COR-L47 (cell line): ENCODE measurements around the gene RNF39.

Source experiments
- DNase-seq: peaks from one replicate; lab custom pipeline; 2025; lab: John Stamatoyannopoulos, UW

Gene RNF39

DNA sequence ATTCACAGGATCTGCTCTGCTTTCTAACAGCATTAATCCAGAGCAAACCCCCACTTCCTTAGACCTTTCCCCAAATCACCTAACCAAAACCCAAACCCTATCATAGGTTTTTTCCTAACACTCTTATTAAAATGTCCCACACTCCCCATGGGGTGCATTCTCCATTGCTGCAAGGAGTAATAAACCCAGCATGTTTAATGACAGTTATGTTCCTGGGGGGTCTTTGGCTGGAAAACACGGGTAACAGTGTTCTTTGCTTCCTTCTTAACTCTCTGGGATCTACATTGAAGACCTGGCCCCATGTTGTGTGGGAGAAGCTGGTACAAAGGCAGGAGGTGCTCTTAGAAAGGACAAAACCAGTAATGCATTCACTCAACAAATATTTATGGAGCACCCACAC, 21.3 kb upstream of the RNF39 start:
- DNase-seq: no peak

- DNase-seq: no peak
Measured at GRCh38 chr6:30093951-30094661, 18.5 kb upstream of the RNF39 start.

- DNase-seq: no peak
Measured at GRCh38 chr6:30092852-30093543, 17.4 kb upstream of the RNF39 start.

DNA sequence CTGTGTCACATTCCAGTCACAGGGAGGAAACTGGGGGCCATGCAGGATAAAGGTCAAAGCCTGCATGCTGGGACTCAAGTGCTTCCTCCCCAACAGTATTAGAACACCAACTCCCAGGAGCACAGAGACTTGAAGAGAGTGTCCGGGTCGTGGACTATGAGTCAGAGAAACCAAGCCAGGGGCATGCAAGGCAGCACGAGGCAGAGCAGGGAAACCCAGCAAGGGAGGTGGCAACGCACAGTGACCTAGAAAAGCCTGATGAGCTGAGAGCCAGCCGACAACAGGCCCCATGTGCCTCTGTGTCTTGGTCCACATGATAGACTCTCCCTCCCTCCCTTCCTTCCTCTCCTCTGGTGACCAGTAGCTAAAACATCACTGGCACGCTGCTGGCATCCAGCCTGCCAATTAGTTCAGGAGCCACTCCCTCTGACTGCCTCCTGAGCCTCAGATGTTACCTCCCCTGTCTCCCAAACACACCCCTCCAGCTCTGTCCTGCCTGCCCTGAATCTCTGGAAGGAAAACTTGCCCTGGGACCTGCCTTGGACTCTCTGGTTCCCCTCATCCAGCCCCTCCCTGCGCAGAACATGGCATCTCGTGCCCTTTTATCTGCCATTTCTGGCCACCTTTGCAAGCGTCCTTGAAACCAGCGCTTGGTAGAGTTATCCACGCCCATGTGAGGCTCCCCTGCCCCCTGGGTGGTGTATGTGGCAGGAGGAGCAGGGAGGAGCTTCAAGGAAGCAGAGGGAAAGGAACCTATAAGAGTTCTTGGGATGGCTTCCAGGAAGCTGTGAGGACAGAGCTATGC, 16.2 kb upstream of the RNF39 start:
- peak; percentile 43 for DNase-seq

- no peak for DNase-seq
Measured at GRCh38 chr6:30087876-30088275, 12.3 kb upstream of the RNF39 start.

DNA sequence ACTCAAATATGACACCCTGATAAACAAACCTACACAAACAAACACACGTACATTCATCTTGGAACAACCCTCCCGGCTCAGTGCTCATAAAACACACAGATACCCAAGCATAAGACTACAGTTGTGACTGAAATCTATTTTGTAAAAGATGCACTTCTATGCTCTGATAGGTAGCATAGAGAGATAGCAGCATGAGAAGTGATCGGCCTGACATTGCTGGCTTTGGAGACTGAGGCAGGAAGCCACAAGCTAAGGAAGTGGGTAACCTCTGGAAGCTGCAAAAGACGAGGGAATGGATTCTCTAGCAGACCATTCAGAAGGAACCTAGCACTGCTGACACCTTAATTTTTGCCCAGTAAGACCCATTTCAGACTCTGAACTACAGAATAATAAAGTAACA, 1.6 kb upstream of the RNF39 start:
- DNase-seq: no peak

DNA sequence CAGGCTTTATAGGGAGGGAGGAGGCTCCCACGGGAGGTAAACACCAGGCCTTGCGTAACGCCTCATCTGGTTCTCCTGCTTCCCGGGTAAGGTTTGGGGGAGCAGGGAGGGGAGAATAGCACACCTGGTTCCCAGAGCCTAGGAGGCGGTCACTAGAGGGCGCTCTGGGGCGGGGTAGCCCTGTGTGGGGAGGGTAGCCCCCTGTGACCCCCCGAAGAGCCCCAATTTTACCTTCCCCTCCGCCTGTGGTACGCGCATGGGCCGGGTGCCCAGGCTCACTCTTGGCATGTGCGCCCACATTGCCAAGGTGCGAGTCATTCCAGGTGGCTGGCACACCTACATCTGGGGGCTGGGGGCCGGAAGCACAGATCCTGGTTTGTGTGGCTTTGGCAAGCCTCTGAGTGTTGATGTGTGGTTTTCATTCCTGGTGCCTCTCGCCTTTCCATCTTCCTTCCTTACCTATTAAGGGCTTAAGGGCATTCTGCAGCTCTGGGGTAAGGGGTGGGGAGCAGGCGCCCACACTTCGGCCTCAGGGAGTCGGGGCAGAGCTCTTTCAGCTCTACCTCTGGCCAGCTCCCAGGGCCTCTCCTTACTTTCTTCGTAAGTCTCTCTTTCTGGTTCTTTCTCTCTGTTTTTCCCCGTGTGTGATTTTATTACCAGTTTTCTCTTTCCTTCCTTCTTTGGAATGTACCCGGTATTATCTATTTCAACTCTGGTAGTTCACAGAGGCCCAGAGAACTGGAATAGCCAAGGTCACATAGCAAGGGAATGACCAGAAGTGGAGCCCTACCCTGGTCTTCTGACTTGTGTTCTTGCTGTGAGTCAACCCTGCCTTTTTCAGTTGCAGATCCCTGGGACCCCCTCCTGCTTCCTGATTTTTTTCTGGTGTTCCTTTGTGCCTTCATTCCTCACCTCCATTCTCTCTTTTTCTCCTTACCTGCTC, 492 bp upstream of the RNF39 start:
- no peak for DNase-seq

DNA sequence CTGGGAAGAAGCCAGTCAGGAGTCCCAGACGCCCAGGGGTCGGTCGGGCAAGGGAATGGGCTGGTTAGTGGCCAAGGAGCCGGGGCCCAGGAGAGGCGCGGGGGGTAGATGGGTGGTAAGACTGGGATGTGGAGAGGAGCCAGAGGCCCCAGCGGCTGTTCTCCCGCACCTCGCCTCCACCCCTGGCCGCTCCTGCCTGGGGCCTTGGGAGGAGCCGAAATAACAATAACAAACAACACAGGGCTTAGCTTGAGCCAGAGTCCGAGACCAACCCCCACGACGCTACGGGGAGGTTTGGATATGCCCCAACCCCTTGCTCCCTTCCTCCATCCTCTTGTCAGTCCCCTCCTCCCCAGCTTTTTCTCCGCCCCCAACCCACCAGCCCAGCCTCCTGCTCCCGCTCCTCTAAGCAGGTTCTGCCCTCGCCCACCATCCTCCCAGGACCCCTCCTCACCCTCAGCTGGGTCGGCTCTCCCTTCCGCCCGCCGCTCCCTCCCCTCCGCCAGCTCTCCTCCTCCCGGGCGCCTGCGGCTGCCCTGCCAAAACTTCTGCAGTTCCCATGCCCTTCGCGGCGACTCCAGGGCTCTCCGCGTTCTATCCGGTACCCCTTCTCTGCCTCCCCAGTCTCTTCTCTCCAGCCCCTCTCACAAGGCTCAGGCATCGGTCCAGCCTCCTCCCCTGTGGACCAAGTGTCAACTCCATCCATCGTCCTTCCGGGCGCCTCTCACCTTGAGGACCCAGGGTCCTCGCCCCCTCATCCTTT, 1.1 kb downstream of the RNF39 start:
- no peak for DNase-seq

GRCh38 chr6:30073489-30074235, 1.9 kb downstream of the RNF39 start:
- no peak for DNase-seq

DNA sequence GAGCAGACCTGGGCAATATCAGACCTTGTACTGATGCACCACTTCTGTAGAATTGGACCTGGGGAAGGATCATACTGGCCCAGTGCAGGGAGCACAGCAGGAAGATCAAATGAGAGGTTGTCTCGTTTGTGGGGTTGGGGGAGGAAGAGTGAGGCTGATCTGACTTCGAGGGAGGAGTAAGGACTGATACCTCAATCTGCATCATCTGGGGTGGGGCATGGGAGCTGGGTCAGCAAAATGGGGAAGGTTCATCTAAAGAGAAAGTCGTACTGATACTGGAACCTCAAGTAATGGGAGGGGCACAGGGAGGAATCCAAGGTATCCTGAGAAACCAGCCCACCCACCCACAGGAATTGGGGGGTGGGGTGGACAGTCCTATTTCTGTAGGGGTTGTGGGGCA, 3.7 kb downstream of the RNF39 start:
- no peak for DNase-seq

DNA sequence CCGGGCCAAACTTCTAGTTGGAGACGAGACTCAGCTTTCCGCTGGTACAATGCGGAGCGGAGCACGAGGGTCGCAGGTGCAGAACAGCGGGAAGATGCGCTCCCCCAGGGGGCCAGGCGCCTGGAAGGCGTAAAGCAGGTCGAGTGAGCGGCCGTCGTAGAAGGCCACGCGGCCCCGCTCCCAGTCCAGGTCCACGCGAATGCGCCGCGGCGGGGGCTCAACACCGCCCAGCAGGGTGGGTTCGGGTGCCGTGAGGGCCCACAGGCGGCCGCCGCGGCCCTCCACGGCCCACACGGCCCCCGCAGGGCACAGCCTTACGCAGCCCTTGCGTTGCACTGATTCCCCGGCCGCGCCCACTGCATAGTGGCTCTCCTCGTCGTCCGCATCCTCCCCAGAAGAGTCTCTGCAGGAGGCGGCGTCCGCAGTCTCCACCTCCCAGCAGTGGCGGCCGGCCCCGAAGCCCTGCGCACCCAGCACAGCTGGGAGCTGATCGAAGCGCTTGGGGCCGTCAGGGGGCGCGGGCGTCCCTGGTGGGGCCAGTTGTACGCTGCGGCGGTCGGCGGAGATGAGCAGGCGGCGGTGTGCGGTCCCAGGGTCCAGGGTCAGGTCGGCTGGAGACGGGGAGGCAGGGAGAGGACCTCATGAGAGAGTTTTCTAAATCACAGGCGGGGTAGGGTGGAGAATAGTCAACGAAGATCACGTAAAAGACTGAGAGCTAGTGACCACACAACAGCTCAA, 4.3 kb downstream of the RNF39 start:
- no peak for DNase-seq

DNA sequence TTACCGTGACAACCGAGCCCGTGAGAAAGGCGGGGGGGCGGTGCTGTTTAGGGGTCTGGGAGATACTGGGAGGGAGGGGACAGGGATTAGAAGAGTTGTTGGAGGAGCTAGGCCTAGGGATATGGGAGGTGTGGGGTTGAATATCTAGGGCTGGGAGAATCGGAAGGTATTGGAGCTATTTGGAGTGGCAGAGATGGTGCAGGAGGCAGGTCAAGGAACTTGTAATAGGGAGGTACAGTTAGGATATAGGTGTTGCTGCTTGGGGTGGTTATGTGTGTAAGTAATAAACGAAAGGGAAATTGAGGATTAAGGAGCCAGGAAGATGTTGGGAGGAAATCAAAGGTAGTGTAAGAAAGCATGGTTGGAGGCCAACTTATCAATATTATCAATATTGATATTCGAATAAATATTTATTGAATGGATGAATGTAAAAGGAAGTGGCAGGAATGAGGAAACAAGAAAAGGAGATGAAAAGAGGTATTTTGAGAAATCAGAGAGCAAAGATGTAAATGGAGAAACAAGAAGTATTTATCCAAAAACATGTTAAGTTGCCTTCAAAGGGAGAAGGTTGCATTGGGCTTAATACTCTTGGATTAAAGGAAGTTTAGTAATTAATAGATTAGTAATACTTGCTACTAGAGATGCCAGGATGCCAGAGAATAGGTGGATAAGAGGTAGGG, 8.0 kb downstream of the RNF39 start:
- peak; percentile 81 for DNase-seq

DNA sequence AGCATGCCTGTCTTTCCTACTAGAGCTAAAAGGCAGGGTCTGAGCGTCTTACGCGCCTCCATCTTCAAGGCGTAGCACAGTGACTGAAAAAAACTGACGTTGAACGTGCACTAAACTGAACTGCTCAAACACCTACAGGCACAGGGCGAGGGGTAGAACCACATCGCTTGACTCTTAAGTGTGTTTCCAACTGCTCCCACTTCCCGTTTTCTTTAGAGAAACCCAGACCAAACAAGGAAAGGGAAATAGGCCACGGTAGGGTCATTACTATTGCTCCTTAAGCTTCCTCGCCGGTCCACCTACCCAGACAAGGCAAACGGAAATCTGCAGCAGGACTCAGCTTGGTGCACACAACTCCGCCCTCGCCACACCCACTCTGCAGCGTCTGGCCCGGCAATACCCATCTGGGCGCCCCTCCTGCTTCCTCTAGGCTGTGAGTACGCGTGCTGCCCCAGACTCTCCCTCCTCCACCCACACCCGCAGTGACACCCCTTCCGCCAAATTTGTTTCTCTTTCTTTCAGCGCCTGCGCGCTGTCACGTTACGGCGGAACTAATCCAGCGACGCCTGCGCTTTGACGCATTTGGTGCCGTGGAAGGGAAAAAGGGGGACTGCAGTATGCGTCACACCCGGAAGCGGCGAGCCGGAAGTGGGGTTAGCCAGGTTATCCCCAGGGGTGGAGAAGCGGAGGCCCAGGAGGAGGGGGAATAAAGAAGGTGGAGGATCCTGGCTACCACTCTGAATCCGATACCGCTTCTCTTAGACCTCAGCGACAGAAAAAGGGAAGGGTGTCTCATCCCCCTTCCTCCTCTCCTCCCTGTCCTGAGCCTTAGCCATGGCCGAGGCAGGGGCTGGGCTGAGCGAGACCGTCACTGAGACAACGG, 8.8 kb downstream of the RNF39 start, which contains the start of gene PPP1R11:
PPP1R11 (plus strand) TSS at position 622 of the 883 bp plus-strand sequence; CDS start at position 835, 213 bp downstream.
- peak; percentile 98 for DNase-seq

DNA sequence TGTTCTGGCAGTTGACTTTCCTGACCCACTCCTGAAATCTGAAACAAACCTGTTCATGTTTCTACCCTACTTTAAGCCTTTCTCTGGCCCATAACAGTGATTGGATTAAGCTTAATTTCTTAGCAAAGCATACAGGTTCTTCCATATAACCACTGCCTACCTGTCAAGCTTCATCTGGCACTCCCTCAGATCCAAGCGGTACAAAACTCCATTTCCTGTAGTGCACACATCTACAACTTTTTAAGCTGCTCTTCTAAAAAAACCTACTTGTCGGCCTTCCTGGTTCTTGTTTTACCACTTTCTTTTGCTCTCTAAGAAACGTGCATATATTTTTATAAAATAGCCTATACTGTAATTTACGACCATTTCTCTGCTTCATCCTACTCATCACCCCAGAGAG, 9.5 kb downstream of the RNF39 start:
- DNase-seq: no peak

DNA sequence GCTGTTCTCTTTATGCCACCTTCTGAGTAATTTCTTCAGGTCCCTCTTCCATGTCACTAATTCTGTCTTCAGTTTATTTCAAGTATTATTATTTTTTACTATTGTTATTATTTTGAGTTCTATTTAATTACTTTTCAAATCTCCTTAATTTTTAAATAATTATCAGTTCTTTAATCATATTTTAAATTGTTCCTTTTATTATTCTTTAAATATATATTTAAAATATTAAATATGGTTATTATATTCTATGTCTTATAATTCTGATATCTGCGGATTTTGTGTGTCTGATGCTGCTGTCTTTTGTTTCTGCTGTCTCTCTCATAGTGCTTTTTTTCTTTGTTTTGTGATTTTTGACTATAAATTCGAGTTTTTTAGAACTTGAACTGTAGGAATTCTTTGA, 12.3 kb downstream of the RNF39 start:
- no peak for DNase-seq

- no peak for DNase-seq
Measured at GRCh38 chr6:30062471-30063178, 12.9 kb downstream of the RNF39 start.

DNA sequence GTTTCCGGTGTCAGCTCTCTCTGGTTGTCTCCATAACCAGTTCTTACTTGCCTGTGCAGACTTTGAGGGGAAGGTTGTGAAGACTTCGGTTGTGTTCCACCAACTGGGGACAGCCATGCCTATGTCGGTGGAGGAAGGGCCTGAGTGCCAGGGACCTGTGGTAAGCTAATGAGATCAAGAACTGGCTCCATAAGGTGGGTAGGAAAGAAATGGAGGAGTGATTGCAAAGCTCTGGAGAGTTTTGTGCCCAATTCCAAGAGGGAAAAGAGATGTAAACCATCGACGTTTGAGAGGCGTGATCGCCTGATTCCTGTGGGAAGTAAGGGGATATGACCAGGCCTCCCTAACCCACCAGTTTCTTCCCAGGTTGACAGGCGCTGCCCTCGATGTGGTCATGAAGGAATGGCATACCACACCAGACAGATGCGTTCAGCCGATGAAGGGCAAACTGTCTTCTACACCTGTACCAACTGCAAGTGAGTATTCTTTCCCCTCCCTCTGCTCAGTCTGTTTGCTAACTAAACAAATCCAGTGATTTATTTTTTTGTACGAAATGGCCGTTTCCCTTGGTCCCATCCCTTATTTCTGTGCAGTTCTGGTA, 13.6 kb downstream of the RNF39 start:
- DNase-seq: no peak
